A673 (cell line): ENCODE results near the gene ATP6V0D1. TPM values are rescaled to one million over a fixed set of nuclear protein-coding genes. Genes with fewer than 3 reads are reported as not detected.

Experiments used
- BruUV-seq: library from RNA; stranded (reverse); fragments of 400-500 nt; replicated peaks from 2 replicates; lab custom pipeline; 2021; lab: Mats Ljungman, UMichigan
- CTCF ChIA-PET: fragments of 300-600 bp; sonication (Branson Sonifier 250); formaldehyde crosslinking; loops from one replicate; lab custom pipeline; 2022; ENCODE audit warnings: antibody characterized with exemption; lab: Charles Lee
- POLR2A ChIA-PET: fragments of 300-600 bp; sonication (Branson Sonifier 250); formaldehyde crosslinking; loops from one replicate; lab custom pipeline; 2022; ENCODE audit warnings: antibody characterized with exemption; ENCODE audit not compliant: low non-redundant PET; lab: Charles Lee
- DNase-seq: peaks from one replicate; pipeline ENCODE4 v3.0.0-alpha.2; 2015; ENCODE audit warnings: low spot score
- H3K27ac ChIP-seq: fragments of 200-600 bp; sonication (generic); 2 replicates; pipeline ENCODE4 v1.5.1; 2016; ENCODE audit warnings: mixed run types, low read depth, mild to moderate bottlenecking, mixed read lengths, antibody characterized with exemption, low read length; ENCODE audit not compliant: poor library complexity, severe bottlenecking
- H3K27me3 ChIP-seq: fragments of 200-600 bp; sonication (generic); replicated peaks from 2 replicates; pipeline ENCODE4 v1.6.1; 2017; ENCODE audit warnings: mixed run types, low read depth, mild to moderate bottlenecking, mixed read lengths, antibody characterized with exemption, low read length; ENCODE audit not compliant: insufficient read depth, poor library complexity
- H3K36me3 ChIP-seq: fragments of 200-600 bp; sonication (generic); 2 replicates; pipeline ENCODE4 v1.6.1; 2016; ENCODE audit warnings: mixed run types, mild to moderate bottlenecking, mixed read lengths, antibody characterized with exemption, low read length; ENCODE audit not compliant: insufficient read depth, poor library complexity, severe bottlenecking
- H3K4me1 ChIP-seq: fragments of 200-600 bp; sonication (generic); 2 replicates; pipeline ENCODE4 v1.6.1; 2017; ENCODE audit warnings: mixed run types, mild to moderate bottlenecking, mixed read lengths, antibody characterized with exemption, low read length; ENCODE audit not compliant: insufficient read depth, poor library complexity, severe bottlenecking
- H3K4me3 ChIP-seq: fragments of 200-600 bp; sonication (generic); 2 replicates; pipeline ENCODE4 v1.5.1; 2016; ENCODE audit warnings: low read depth, mixed run types, mild to moderate bottlenecking, mixed read lengths, low read length; ENCODE audit not compliant: poor library complexity, severe bottlenecking
- H3K9me3 ChIP-seq: fragments of 200-600 bp; sonication (generic); 2 replicates; pipeline ENCODE4 v1.6.1; 2016; ENCODE audit warnings: mixed run types, low read depth, mild to moderate bottlenecking, mixed read lengths, antibody characterized with exemption, low read length; ENCODE audit not compliant: poor library complexity, severe bottlenecking
- EZH2 ChIP-seq: fragments of 200-600 bp; sonication (generic); IDR thresholded peaks from 2 replicates; pipeline ENCODE4 v1.6.1; 2017; ENCODE audit warnings: borderline replicate concordance, low read depth, mild to moderate bottlenecking, mixed read lengths, antibody characterized with exemption, low read length; ENCODE audit not compliant: poor library complexity, severe bottlenecking
- intact Hi-C: fragments of 100-400 bp; cut with micrococcal nuclease; formaldehyde crosslinking; loops from one replicate; pipeline ENCODE4 v1.10.0; 2022; ENCODE audit not compliant: unreplicated experiment
- total RNA-seq: library from RNA; stranded (reverse); gene quantifications from 2 replicates; pipeline ENCODE4 v1.2.3, GENCODE V29; 2021
- TF ChIP-seq, protein P1 (sequence below): fragments of 300-800, 200-600 bp; sonication (generic); conservative IDR thresholded peaks from 2 replicates; pipeline ENCODE4 v1.5.1; 2017; ENCODE audit warnings: low read depth, mild to moderate bottlenecking, antibody characterized with exemption, low read length, moderate library complexity, mixed read lengths

Gene ATP6V0D1
- total RNA-seq, 1 experiment from 2014 or later: 63.9 TPM

DNA sequence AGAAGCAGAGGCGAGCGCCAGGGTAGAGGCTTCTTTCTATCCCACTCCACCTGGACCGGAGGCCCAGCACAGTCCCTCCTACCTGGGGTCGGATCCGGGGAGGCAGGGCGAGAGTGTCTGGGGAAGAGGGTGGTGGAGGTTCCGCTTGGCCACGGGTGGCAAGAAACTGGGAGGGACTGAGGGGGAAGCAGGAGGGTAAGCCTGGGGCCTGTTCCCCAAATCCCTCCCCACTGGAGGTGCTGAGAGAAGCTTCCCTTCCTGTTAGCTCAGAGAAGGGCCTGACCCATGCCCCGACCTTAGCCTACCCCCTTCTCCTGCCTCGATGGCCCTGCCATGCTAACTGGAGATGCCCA lies 85.9 kb downstream of the ATP6V0D1 start:
- BruUV-seq: no TSS peak
- TF ChIP-seq EZH2: no peak
- TF ChIP-seq, protein P1, sequence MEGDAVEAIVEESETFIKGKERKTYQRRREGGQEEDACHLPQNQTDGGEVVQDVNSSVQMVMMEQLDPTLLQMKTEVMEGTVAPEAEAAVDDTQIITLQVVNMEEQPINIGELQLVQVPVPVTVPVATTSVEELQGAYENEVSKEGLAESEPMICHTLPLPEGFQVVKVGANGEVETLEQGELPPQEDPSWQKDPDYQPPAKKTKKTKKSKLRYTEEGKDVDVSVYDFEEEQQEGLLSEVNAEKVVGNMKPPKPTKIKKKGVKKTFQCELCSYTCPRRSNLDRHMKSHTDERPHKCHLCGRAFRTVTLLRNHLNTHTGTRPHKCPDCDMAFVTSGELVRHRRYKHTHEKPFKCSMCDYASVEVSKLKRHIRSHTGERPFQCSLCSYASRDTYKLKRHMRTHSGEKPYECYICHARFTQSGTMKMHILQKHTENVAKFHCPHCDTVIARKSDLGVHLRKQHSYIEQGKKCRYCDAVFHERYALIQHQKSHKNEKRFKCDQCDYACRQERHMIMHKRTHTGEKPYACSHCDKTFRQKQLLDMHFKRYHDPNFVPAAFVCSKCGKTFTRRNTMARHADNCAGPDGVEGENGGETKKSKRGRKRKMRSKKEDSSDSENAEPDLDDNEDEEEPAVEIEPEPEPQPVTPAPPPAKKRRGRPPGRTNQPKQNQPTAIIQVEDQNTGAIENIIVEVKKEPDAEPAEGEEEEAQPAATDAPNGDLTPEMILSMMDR: no peak
- intact Hi-C loops: loop anchor here (5.0 kb wide), 1 partner anchor 443 kb away; no protein-coding TSS in a partner anchor
- peaks cover 8% of the 10 kb centered on the region for H3K27me3 ChIP-seq
- ChIA-PET POLR2A (no interaction called here), CTCF (interaction anchor here (1.1 kb wide), 1 partner anchor 68 kb away, joined by 3 read pairs; no protein-coding TSS in a partner anchor)
- DNase-seq: no peak
- no peaks in the 10 kb centered on the region for H3K36me3 ChIP-seq
- H3K9me3 ChIP-seq: no peaks in the 10 kb centered on the region
- H3K27ac ChIP-seq: no peak overlapping the region
- no peak overlapping the region for H3K4me3 ChIP-seq
- peaks cover 14% of the 10 kb centered on the region for H3K4me1 ChIP-seq

GRCh38 chr16:67394155-67395104 lies 86.5 kb downstream of the ATP6V0D1 start:
- Histone ChIP-seq H3K27me3 (peaks cover 8% of the 10 kb centered on the region), H3K36me3 (no peaks in the 10 kb centered on the region), H3K27ac (no peak overlapping the region), H3K4me3 (no peak overlapping the region), H3K4me1 (peaks cover 14% of the 10 kb centered on the region), H3K9me3 (no peaks in the 10 kb centered on the region)
- no peak for DNase-seq
- intact Hi-C loops: loop anchor here (5.0 kb wide), 1 partner anchor 442 kb away; no protein-coding TSS in a partner anchor
- no TSS peak for BruUV-seq
- CTCF ChIA-PET: interaction anchor here (0.5 to 1.2 kb wide), 4 partner anchors 68 to 173 kb away, joined by 4 to 20 read pairs (median 8); partner anchors contain the start of genes KCTD19 and LRRC36
- TF ChIP-seq, protein P1: no peak
- TF ChIP-seq EZH2: no peak
- POLR2A ChIA-PET: no interaction called here

DNA sequence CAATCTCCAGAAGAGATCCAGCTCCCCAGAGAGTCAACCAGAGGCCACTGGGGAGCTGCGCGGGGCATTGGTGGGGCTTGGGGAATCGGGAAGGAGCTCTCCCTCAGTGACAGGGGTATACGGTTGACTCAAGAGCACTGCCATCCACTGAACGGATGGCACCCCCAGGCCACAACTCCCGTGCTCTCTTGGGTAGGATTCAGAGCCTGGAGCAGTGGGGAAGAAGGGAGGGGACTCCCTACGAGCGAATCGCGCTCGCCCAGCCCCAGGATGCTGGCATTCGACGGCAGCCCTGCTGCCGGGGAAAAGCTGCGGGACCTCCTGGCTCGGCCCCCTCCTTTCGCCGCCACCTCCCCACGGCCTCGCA lies 87.2 kb downstream of the ATP6V0D1 start:
- peaks cover 8% of the 10 kb centered on the region for H3K27me3 ChIP-seq
- POLR2A ChIA-PET: no interaction called here

More for the DNA sequence above, 87.2 kb downstream of the ATP6V0D1 start:
- H3K4me1 ChIP-seq: peaks cover 14% of the 10 kb centered on the region
- H3K36me3 ChIP-seq: no peaks in the 10 kb centered on the region
- no TSS peak for BruUV-seq
- intact Hi-C loops: no loop called here
- no peak for DNase-seq
- peak overlapping the region; percentile 31 for H3K4me3 ChIP-seq
- no peak overlapping the region for H3K27ac ChIP-seq
- CTCF ChIA-PET: interaction anchor here (0.5 to 1.2 kb wide), 4 partner anchors 67 to 173 kb away, joined by 4 to 20 read pairs (median 8); partner anchors contain the start of genes KCTD19 and LRRC36
- no peak for TF ChIP-seq EZH2
- TF ChIP-seq, protein P1: no peak
- no peaks in the 10 kb centered on the region for H3K9me3 ChIP-seq
